ENCODE measurements around the gene CDC42EP2. TPM values are rescaled to one million over a fixed set of nuclear protein-coding genes. Genes with fewer than 3 reads are reported as not detected.
A peak's percentile ranks its signal among the peaks of the same experiment; 100 is the strongest.

The CDC42EP2 gene
- polyA plus RNA-seq, 4 donors = 10.4 to 39.4 (median 25.7) TPM

- Histone ChIP-seq H3K27ac (ENCODE audit: low read depth in 1 of 3, low read length in 2 of 3) (peak overlapping the region in 2 of 3 donors; percentile 54 to 71), H3K4me1 (ENCODE audit: control insufficient read depth in 3 of 3, insufficient read depth in 2 of 3, low read depth in 1 of 3, low read length in 2 of 3) (peaks cover 0 to 70% (median 0%) of the 10 kb centered on the region in 3 donors), H3K36me3 (ENCODE audit: control insufficient read depth in 3 of 3, insufficient read depth in 2 of 3, low read depth in 1 of 3, low read length in 3 of 3) (peaks cover 0 to 61% (median 0%) of the 10 kb centered on the region in 3 donors), H3K27me3 (ENCODE audit: control insufficient read depth in 3 of 3, insufficient read depth in 3 of 3, low read length in 3 of 3) (no peaks in the 10 kb centered on the region), H3K4me3 (ENCODE audit: low read depth in 1 of 3, low read length in 3 of 3) (no peak overlapping the region), H3K9me3 (ENCODE audit: control insufficient read depth in 2 of 2, insufficient read depth in 1 of 2, low read depth in 1 of 2, low read length in 1 of 2) (no peaks in the 10 kb centered on the region)
- FAIRE-seq (no peak), DNase-seq (peak in 1 of 2 donors; percentile 72)
- WGBS, 3 donors = 61 to 74% (median 73%) methylated on average over 12 of the region's 12 CpGs
Measured at GRCh38 chr11:65301491-65302329, 13.0 kb upstream of the CDC42EP2 start.

GRCh38 chr11:65303555-65303954, 11.1 kb upstream of the CDC42EP2 start:
- WGBS, 3 donors = 87 to 94% (median 91%) methylated on average over 3 of the region's 3 CpGs
- Histone ChIP-seq H3K36me3 (ENCODE audit: control insufficient read depth in 3 of 3, insufficient read depth in 2 of 3, low read depth in 1 of 3, low read length in 3 of 3) (peaks cover 0 to 50% (median 0%) of the 10 kb centered on the region in 3 donors), H3K4me1 (ENCODE audit: control insufficient read depth in 3 of 3, insufficient read depth in 2 of 3, low read depth in 1 of 3, low read length in 2 of 3) (peaks cover 0 to 70% (median 3%) of the 10 kb centered on the region in 3 donors), H3K27ac (ENCODE audit: low read depth in 1 of 3, low read length in 2 of 3) (no peak overlapping the region), H3K27me3 (ENCODE audit: control insufficient read depth in 3 of 3, insufficient read depth in 3 of 3, low read length in 3 of 3) (no peaks in the 10 kb centered on the region), H3K4me3 (ENCODE audit: low read depth in 1 of 3, low read length in 3 of 3) (no peak overlapping the region), H3K9me3 (ENCODE audit: control insufficient read depth in 2 of 2, insufficient read depth in 1 of 2, low read depth in 1 of 2, low read length in 1 of 2) (no peaks in the 10 kb centered on the region)
- no peak for DNase-seq
- no peak for FAIRE-seq

DNA sequence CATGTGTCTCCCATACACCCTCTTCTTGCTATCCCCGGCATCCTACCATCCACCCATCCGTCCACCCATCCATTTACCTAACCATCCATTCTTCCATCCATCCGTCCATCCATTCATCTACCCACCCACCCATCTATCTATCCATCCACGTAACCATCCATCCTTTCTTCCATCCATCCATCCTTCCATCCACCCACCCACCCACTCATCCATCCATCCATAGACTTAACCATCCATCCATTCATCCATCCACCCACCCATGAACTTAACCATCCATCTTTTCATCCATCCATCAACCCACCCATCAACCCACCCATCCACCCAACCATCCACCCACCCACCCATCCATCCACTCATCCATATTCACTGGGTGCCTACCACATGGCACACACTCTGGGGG, 10.6 kb upstream of the CDC42EP2 start:
- H3K36me3 ChIP-seq (ENCODE audit: control insufficient read depth in 3 of 3, insufficient read depth in 2 of 3, low read depth in 1 of 3, low read length in 3 of 3) = peaks cover 0 to 48% (median 0%) of the 10 kb centered on the region in 3 donors
- no peaks in the 10 kb centered on the region for H3K27me3 ChIP-seq (ENCODE audit: control insufficient read depth in 3 of 3, insufficient read depth in 3 of 3, low read length in 3 of 3)
- WGBS, 3 donors = 93 to 98% (median 97%) methylated on average over 4 of the region's 4 CpGs
- H3K27ac ChIP-seq (ENCODE audit: low read depth in 1 of 3, low read length in 2 of 3) = peak overlapping the region in 1 of 3 donors; percentile 83
- FAIRE-seq = no peak
- no peaks in the 10 kb centered on the region for H3K9me3 ChIP-seq (ENCODE audit: control insufficient read depth in 2 of 2, insufficient read depth in 1 of 2, low read depth in 1 of 2, low read length in 1 of 2)
- no peak for DNase-seq
- peaks cover 0 to 71% (median 8%) of the 10 kb centered on the region in 3 donors for H3K4me1 ChIP-seq (ENCODE audit: control insufficient read depth in 3 of 3, insufficient read depth in 2 of 3, low read depth in 1 of 3, low read length in 2 of 3)
- no peak overlapping the region for H3K4me3 ChIP-seq (ENCODE audit: low read depth in 1 of 3, low read length in 3 of 3)

DNA sequence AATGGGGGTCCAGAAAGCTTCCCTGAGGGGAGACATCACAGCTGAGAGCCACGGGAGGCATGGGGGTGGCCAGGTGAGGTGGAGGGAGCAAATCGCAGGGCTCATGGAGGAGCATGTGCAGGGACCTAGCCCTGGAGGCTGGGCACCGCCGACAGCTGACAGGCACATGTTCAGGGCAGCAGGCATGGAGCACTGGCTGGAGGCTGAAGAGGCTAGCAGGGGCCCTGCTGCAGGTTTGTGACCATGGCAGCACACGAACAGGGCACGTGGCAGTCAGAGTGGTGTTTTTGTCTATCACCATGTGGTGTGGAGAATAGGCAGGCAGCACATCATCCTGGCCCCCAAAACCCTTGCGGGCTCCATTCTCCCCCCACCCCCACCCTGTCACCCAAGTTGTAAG, 10.1 kb upstream of the CDC42EP2 start:
- H3K4me1 ChIP-seq (ENCODE audit: control insufficient read depth in 3 of 3, insufficient read depth in 2 of 3, low read depth in 1 of 3, low read length in 2 of 3) = peaks cover 0 to 69% (median 9%) of the 10 kb centered on the region in 3 donors
- H3K27ac ChIP-seq (ENCODE audit: low read depth in 1 of 3, low read length in 2 of 3) = peak overlapping the region in 1 of 3 donors; percentile 83
- WGBS, 3 donors = 89 to 95% (median 94%) methylated on average over 6 to 7 of the region's 7 CpGs
- H3K27me3 ChIP-seq (ENCODE audit: control insufficient read depth in 3 of 3, insufficient read depth in 3 of 3, low read length in 3 of 3) = no peaks in the 10 kb centered on the region
- FAIRE-seq (no peak), DNase-seq (no peak)
- H3K36me3 ChIP-seq (ENCODE audit: control insufficient read depth in 3 of 3, insufficient read depth in 2 of 3, low read depth in 1 of 3, low read length in 3 of 3) = peaks cover 0 to 44% (median 0%) of the 10 kb centered on the region in 3 donors
- no peak overlapping the region for H3K4me3 ChIP-seq (ENCODE audit: low read depth in 1 of 3, low read length in 3 of 3)
- H3K9me3 ChIP-seq (ENCODE audit: control insufficient read depth in 2 of 2, insufficient read depth in 1 of 2, low read depth in 1 of 2, low read length in 1 of 2) = no peaks in the 10 kb centered on the region

GRCh38 chr11:65305501-65306268, 9.0 kb upstream of the CDC42EP2 start:
- Histone ChIP-seq H3K27ac (ENCODE audit: low read depth in 1 of 3, low read length in 2 of 3) (peak overlapping the region in 2 of 3 donors; percentile 28 to 83), H3K36me3 (ENCODE audit: control insufficient read depth in 3 of 3, insufficient read depth in 2 of 3, low read depth in 1 of 3, low read length in 3 of 3) (peaks cover 0 to 49% (median 0%) of the 10 kb centered on the region in 3 donors), H3K4me3 (ENCODE audit: low read depth in 1 of 3, low read length in 3 of 3) (no peak overlapping the region), H3K4me1 (ENCODE audit: control insufficient read depth in 3 of 3, insufficient read depth in 2 of 3, low read depth in 1 of 3, low read length in 2 of 3) (peaks cover 0 to 77% (median 9%) of the 10 kb centered on the region in 3 donors), H3K9me3 (ENCODE audit: control insufficient read depth in 2 of 2, insufficient read depth in 1 of 2, low read depth in 1 of 2, low read length in 1 of 2) (no peaks in the 10 kb centered on the region), H3K27me3 (ENCODE audit: control insufficient read depth in 3 of 3, insufficient read depth in 3 of 3, low read length in 3 of 3) (no peaks in the 10 kb centered on the region)
- FAIRE-seq = no peak
- WGBS, 3 donors = 41 to 58% (median 49%) methylated on average over 17 of the region's 17 CpGs
- DNase-seq = peak in 1 of 2 donors; percentile 88

DNA sequence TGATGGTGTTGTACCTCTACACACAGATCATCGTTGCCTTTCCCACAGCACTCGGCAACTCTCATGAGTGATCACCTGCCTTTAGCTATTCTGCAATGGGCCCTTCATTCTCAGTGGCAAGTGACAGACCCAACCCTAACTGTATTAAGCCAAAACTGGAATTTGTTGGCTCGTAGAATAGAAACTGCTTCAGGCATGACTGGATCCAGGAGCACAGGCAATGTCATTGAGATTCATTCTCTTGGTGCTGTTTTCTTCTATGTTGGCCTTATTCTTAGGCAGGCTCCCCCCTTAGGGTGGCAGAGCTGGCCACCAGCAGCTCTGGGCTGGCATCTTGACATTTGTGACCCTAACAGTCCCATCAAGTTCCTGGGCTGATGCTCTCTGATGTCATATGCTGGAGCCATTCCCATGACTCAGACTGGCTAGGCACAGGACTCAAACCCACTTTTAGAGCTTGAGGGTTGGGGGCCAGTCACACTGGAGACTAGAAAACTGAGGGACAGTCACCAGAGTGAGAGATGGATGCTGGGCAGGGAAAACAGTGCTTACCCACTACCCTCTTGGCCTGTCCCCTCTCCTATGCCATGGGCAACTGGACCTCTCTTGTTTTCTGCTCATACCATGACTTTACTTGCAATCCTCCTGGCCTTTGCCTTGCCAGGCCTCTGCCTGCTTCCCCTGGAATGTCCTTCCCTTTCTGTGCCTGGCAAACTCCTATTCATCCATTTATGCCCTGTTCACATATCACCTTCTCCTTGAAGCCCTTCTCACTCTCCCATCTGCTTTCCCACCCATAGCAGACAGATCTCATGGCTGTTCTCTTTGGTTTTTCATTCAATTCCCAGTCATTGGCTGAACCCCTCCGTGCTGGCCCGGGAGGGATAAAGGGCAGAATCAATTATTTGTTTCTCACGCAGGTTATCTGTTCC, 7.1 kb upstream of the CDC42EP2 start:
- H3K27ac ChIP-seq (ENCODE audit: low read depth in 1 of 3, low read length in 2 of 3) = peak overlapping the region in 1 of 3 donors; percentile 69
- DNase-seq (no peak), FAIRE-seq (no peak)
- 69 to 80% (median 70%) methylated on average over 6 of the region's 6 CpGs for WGBS, 3 donors
- no peaks in the 10 kb centered on the region for H3K27me3 ChIP-seq (ENCODE audit: control insufficient read depth in 3 of 3, insufficient read depth in 3 of 3, low read length in 3 of 3)
- no peaks in the 10 kb centered on the region for H3K9me3 ChIP-seq (ENCODE audit: control insufficient read depth in 2 of 2, insufficient read depth in 1 of 2, low read depth in 1 of 2, low read length in 1 of 2)
- H3K36me3 ChIP-seq (ENCODE audit: control insufficient read depth in 3 of 3, insufficient read depth in 2 of 3, low read depth in 1 of 3, low read length in 3 of 3) = peaks cover 0 to 42% (median 0%) of the 10 kb centered on the region in 3 donors
- H3K4me1 ChIP-seq (ENCODE audit: control insufficient read depth in 3 of 3, insufficient read depth in 2 of 3, low read depth in 1 of 3, low read length in 2 of 3) = peaks cover 0 to 63% (median 9%) of the 10 kb centered on the region in 3 donors
- no peak overlapping the region for H3K4me3 ChIP-seq (ENCODE audit: low read depth in 1 of 3, low read length in 3 of 3)

GRCh38 chr11:65308281-65308891, 6.3 kb upstream of the CDC42EP2 start:
- Histone ChIP-seq H3K27me3 (ENCODE audit: control insufficient read depth in 3 of 3, insufficient read depth in 3 of 3, low read length in 3 of 3) (no peaks in the 10 kb centered on the region), H3K4me3 (ENCODE audit: low read depth in 1 of 3, low read length in 3 of 3) (no peak overlapping the region), H3K4me1 (ENCODE audit: control insufficient read depth in 3 of 3, insufficient read depth in 2 of 3, low read depth in 1 of 3, low read length in 2 of 3) (peaks cover 0 to 61% (median 9%) of the 10 kb centered on the region in 3 donors), H3K27ac (ENCODE audit: low read depth in 1 of 3, low read length in 2 of 3) (peak overlapping the region in 2 of 3 donors; percentile 42 to 69), H3K36me3 (ENCODE audit: control insufficient read depth in 3 of 3, insufficient read depth in 2 of 3, low read depth in 1 of 3, low read length in 3 of 3) (peaks cover 0 to 42% (median 0%) of the 10 kb centered on the region in 3 donors), H3K9me3 (ENCODE audit: control insufficient read depth in 2 of 2, insufficient read depth in 1 of 2, low read depth in 1 of 2, low read length in 1 of 2) (no peaks in the 10 kb centered on the region)
- no peak for FAIRE-seq
- WGBS, 3 donors = 14 to 24% (median 19%) methylated on average over 7 of the region's 7 CpGs
- peak; percentile 57 to 71 for DNase-seq
